ENCODE results near the gene PLPP2.

Gene PLPP2

DNA sequence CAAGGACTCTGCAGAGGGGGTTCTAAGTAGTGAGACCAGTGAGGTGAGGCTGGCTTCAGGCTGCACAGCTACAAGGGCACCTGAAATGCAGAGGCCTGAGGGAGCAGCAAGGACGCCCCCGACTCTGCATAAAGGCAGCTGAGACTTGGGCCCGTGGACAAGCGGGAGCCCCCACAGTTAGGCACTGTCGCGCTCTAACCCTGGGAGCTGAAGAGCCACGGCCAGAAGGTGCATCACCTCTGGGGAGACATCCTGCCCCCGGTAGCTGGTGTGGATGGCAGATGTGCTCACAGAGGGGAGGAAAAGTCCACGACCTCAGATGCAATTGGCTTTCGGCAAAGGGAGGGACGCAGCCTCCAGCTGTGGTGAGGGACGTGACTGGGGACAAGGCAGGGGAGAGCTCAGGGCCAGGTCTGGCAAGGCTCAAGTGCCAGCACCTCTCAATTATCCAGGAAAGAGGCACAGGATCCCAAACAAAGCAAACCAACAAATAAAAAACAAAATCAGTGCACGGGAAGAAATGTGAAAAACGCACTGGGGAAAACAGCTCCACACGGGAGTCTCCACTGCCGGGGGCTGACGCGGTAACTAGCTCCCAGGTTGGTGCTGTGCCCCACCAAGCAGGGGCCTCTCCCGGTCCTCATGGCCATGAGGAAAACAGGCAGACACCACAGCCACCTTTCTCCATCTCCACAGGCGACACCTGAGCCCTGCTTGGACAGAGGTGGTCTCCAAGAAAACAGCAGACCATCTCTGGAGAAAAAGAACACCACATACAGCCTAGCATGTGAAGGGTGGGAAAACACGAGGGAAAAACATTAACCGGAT, 23.0 kb upstream of the PLPP2 start:
- no peak for DNase-seq (ENCODE audit: low read depth)

GRCh38 chr19:313169-313987, 22.2 kb upstream of the PLPP2 start:
- DNase-seq (ENCODE audit: low read depth), result no peak

GRCh38 chr19:311813-312261, 20.6 kb upstream of the PLPP2 start:
- no peak for DNase-seq (ENCODE audit: low read depth)

- no peak for DNase-seq (ENCODE audit: low read depth)
These were observed 19.7 kb upstream of the PLPP2 start for GRCh38 chr19:310781-311496.

DNA sequence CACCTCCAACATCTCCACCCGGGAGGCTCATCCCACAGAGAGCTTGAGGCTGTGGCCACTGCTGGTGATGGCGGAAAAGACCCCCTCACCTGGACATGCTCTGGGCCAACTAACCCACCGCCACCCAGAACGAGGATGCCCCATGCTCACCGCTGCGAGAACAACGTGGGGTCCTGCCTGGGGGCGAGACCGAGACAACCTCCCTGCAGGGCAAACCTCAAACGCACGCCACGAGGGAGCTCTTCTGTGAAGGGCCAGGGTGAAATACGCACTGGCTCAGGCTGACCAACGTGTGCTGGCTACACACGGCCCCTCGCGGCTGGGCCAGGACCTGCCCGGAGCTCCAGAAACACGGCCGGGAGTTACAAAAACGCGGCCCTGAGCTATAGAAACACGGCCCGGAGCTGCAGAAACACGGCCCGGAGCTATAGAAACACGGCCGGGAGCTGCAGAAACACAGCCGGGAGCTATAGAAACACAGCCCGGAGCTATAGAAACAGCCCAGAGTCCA, 19.0 kb upstream of the PLPP2 start:
- DNase-seq (ENCODE audit: low read depth), result no peak

DNA sequence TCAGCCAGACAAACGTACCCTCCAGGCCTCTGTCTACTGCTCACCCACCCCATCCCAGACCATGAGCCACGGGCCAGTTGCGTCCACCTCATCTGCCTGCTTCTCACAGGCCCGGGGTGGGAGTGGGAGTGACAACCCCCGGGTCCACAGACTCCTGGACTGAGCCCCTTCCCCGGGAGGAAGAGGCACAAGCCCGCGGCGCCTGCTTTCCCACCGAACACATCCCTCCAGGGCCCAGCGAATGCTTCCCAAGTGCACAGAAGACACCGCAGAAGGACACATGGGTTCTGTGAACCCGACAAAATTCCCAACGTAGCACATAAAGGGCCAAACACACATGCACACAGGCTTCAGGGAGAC, 18.0 kb upstream of the PLPP2 start:
- DNase-seq (ENCODE audit: low read depth), result no peak

GRCh38 chr19:308471-309205, 17.4 kb upstream of the PLPP2 start:
- DNase-seq (ENCODE audit: low read depth), result no peak

DNA sequence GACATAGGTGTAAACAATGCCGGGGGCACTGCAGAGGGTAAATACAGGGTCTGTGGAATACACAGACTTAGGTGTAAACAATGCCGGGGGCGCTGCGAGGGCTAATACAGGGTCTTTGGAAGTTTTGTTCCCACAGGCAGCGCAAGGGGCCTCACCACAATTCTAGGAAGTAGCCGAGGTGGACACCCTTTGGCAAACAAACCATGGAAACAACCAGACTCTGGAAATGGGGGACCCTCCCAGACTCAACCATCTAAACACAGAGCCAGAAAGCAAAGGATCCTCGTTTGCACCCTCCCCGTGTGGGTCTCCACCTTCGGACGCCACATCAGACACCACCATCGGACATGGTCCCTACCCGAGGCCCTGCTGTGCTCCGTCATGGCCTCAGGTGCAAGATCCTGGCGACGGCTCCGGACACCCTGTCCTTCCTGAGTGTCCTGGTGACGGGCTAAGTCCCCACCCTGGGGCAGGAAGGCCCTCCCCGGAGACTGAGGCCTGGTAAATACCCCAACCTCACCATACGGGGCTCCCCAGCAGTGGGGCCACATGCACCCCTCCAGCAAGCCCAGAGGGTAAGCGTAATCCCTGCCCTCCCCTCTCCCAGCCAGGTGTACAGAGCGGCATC, 16.7 kb upstream of the PLPP2 start:
- DNase-seq (ENCODE audit: low read depth), result no peak

DNA sequence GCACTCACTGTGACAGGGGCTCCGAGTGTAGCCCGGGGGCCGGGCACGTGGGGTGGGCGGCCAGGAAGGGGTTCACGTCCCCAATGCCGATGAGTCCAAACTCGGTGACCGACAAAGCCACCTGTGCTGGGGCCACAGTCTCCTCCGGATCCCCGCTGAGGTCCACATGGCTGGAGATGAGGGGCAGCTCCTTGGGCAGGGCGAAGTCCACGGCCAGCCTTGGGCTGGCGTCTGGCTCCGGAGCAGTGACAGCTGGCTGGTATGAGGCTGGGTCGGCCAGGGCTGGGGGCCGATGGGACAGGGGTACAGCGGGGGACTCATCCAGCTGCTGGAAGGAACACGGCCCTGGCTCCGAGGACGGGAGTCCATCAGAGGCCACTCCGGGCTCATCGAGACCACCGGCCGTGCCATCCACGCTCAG, 15.9 kb upstream of the PLPP2 start:
- DNase-seq (ENCODE audit: low read depth), result no peak

GRCh38 chr19:306151-306900, 15.1 kb upstream of the PLPP2 start:
- DNase-seq (ENCODE audit: low read depth), result no peak

- no peak for DNase-seq (ENCODE audit: low read depth)
These were observed 14.3 kb upstream of the PLPP2 start for GRCh38 chr19:305240-306150.

DNA sequence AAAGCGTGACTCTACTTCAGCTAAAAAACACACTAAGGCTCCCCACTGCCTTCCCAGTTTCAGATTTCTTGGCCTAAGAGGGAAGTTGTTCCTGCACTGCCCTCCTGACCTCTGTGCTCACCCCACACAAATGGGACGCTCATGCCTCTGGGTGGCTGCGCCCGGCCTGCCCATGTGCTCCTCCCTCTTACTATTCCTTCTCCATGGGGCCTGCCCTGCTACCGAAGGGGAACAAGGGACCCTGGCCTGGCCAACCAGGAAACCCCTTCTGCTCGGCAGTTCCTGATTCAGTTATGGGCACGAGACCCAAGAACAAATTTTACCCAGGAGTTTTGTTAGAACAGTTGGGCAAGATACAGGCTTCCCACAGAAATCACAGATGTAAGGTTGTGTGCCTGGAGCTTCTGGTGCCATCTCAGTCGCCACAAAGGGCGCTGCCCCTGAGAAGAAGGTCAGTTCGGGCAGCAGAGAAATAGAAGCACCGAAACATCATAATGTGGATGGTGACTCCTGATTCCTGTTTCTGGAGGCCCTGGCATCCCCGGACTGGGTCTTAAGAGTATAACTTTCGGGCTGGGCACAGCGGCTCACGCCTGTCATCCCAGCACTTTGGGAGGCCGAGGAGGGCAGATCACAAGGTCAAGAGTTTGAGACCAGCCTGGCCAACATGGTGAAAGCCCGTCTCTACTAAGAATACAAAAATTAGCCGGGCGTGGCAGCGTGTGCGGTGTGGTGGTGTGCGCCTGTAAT, 5.4 kb upstream of the PLPP2 start:
- no peak for DNase-seq (ENCODE audit: low read depth)

DNA sequence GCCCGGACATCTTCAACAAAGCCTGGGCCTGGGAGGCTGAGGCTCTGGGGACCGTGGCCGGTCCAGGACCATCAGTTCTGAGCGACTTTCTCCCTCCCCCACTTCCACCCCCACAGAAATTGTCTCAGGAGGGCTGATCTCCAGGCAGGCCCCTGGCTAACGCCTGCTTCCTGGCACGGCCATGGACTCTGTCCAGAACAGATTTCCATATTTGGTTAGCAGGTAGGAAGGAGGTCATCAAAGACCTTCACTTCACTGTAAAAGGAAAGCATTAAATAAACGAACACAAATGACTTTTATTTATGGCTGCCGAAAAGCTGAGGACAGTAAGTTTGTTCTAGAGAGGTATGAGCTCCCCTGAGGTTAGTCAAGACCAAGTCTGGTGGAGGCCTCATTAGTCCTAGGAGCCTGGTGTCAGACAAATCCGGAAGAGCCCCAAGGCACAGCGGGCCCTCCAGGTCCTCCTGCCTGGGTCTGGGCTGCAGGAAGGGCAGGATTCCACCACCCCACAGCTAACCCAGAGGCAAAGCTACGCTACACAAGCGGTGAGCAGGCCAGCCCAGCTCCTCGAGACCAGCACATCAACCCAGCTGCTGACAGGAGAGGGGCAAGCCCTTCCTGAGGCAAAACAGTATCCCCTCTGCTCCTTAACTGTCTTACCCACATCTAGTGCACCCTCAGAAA, 4.6 kb upstream of the PLPP2 start:
- DNase-seq (ENCODE audit: low read depth), result no peak

DNA sequence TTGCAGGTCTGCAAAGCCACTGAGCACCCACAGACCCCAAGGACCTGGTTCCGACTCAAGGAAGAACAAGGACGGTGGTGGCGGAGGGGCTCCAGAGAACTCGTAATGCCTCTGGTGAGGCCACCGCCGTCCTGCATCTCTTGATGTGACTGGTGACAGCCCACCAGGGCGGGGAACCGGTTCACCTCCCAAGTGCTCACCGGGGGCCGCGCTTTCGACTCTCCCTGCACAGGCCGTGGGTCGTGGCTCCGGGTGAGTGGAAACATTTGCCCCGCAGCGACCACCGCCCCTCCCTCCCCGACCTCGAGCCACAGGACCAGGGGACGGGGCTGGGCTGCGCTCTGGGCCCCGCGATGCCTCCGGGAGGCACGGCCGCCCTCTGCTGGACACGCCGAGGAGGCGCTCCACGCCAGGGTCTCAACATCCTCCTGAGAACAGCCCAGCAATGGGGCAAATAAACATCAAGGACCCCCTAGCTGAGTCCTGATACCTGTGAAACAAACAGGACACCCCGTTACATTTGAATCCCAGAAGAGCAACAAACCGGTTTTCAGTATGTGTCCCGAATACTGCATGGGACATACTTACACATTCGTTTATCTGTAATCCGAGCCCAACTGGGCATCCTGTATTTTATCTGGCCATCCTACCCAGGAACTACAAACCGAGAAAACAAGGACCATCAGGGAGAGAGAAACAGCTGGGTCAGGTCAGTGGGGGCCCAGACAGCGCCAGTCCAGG, 3.9 kb upstream of the PLPP2 start:
- no peak for DNase-seq (ENCODE audit: low read depth)

GRCh38 chr19:294341-294945, 3.2 kb upstream of the PLPP2 start:
- no peak for DNase-seq (ENCODE audit: low read depth)

DNA sequence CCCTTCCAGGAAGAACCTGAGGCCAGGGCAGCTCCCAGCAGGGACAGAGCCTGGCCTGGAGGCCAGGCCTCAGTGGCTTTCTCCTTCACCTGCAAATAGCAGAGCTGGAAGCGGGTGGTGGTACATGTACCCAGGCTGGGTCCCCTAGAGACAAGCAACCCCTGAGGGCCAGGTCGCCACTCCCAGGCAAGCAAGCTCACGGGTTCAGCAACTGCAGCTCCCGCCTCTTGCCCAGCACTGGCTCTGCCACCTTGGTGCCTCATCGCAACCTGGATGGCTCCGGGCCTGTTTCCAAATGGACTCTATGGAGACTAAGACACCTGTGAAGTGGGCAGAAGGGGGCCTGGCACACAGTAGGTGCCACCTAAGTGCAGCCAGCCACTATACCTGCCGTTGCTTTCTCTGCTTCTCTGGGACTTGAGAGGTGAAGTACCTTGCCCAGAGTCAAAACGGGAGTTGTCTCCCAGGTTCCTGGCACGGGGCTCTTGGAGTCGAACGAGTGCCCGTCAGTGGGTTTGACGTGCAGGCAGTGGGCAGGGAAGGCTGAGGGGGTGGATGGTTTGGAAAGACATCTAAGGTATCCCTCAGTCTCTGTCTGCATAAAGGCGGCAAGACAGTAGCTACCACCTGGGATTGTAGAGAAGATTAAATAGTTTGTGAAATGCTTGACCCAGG, 2.4 kb upstream of the PLPP2 start:
- DNase-seq (ENCODE audit: low read depth), result no peak
